NT2/D1 (cell line): ENCODE data around the gene PRKCH.

ENCODE experiments used
- SUZ12 ChIP-seq: IDR thresholded peaks from 2 replicates; pipeline ENCODE4 v1.6.1; 2011; ENCODE audit not compliant: insufficient read length, insufficient read depth; ENCODE audit errors: extremely low read depth
- YY1 ChIP-seq: IDR thresholded peaks from 2 replicates; pipeline ENCODE4 v1.6.1; 2011; ENCODE audit not compliant: insufficient read length, insufficient read depth
- ZNF274 ChIP-seq: IDR thresholded peaks from 2 replicates; pipeline ENCODE4 v1.6.1; 2011; ENCODE audit warnings: mild to moderate bottlenecking, low read depth, low read length

DNA sequence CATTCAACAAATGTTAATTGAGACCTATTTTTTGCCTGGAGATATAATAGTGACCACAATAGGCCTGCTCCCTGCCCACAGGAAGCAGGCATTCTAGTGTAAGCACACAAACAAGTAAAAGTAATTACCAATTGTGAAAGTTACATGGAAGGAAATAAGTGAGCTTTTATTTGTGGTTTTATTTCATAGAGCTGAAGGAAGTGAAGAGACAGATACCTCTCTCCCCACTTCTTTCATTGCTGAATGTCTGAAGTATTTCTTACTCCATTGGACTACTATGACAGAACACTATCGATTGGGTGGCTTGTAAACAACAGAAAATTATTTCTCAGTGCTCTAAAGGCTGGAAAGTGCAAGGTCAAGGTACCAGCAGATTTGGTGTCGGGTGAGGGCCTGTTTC, 183.5 kb downstream of the PRKCH start:
- TF ChIP-seq SUZ12 = no peak
- TF ChIP-seq YY1 = no peak
- no peak for TF ChIP-seq ZNF274
